GM20000 (cell line): Measurements from ENCODE around the gene ZNF544.
"Not testable (repeated sequence)": the region's sequence is repeated elsewhere in the genome, so short reads cannot be mapped to it uniquely, and the experiment has no call there.

Experiments
- DNase-seq: peaks from one replicate; pipeline ENCODE4 v3.0.0; 2012; ENCODE audit warnings: low spot score
- CTCF ChIP-seq: IDR thresholded peaks from 2 replicates; pipeline ENCODE4 v1.5.1; 2012; ENCODE audit warnings: mild to moderate bottlenecking, control low read depth; ENCODE audit errors: extremely low read depth, missing control alignments

ZNF544 gene

DNA sequence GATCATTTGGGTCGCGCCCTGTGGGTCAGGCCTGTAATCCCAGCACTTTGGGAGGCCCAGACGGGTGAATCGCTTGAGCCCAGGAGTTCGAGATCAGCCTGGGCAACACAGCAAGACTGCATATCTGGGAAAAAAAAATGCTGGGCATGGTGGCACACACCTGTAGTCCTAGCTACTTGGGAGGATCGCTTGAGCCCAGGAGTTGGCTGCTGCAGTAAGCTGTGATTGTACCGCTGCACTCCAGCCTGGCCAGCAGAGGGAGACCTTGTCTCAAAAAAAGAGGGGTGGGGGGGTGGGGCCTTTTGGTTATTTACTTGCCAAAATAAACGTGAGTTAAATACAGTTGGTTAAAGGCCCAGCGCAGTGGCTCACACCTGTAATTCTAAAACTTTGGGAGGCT, 9.8 kb upstream of the ZNF544 start:
- no peak for DNase-seq
- no peak for TF ChIP-seq CTCF

- TF ChIP-seq CTCF, result no peak
- DNase-seq, result peak; percentile 37
Observed at GRCh38 chr19:58227964-58228584, 640 bp upstream of the ZNF544 start.

GRCh38 chr19:58229255-58229639, 533 bp downstream of the ZNF544 start:
- peak; percentile 3 for TF ChIP-seq CTCF
- DNase-seq, result no peak

GRCh38 chr19:58237324-58237723, 8.6 kb downstream of the ZNF544 start:
- TF ChIP-seq CTCF, result no peak
- no peak for DNase-seq

DNA sequence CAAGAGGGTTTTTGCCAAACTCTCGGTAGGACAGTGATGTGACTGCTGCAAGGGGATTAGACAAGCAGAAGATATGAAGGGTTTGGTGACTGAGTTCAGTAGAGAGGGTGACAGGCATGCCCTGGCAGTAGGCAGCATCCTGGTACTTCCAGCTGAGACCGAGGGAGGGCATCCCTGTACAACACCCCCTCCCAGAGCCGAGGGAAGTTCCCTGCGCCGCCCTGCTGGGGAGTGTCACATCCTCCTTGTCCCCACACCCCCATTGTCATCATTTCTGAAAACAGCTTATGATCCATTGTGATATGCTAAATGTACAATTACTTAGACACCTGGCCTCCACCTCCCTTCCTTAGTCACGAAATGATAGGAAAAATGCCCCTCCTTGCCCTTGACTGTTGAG, 14.6 kb downstream of the ZNF544 start:
- DNase-seq, result no peak
- no peak for TF ChIP-seq CTCF

- no peak for TF ChIP-seq CTCF
- DNase-seq, result no peak
Observed at GRCh38 chr19:58248886-58249285, 20.2 kb downstream of the ZNF544 start.

DNA sequence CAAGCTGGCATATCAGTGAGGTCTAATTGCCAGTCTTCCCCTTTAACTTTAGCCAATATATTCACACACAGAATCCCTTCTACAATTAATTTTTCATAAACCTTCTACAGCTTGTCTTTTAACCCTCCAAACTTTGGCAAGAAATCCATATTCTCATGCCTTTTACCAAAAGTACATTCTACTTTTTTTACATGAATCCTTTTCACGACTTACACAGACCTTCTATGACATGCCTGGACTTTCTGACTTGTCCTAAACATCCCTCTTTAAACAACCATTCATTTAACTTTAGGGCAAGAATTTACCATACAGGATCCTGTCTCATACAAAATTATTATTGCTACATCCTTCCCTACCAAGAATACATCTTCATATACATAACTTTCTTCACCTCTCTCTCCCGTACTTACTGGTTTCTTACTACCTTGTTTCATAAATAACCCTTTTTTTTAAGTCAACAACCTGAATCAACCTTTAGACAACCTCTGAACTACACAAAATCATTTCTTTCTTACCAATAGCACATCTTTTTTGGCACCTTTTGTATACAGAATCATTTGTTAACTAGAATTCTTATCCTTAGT, 23.5 kb downstream of the ZNF544 start:
- DNase-seq, result no peak
- TF ChIP-seq CTCF, result no peak

DNA sequence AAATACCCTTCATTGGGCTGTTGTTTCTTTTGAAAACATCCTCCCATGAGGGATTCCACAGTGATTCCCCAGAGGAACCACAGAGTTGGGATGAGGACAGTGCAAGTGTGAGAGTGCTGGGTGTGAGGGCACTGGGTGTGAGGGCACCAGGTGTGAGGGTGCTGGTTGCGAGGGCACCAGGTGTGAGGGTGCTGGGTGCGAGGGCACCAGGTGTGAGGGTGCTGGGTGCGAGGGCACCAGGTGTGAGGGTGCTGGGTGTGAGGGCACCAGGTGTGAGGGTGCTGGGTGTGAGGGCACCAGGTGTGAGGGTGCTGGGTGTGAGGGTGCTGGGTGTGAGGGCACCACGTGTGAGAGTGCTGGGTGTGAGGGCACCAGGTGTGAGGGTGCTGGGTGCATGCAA, 29.5 kb downstream of the ZNF544 start:
- DNase-seq, result not testable (repeated sequence)
